Measurements from ENCODE around the gene KLHL3. TPM values are rescaled to one million over a fixed set of nuclear protein-coding genes. Genes with fewer than 3 reads are reported as not detected.
A peak's percentile ranks its signal among the peaks of the same experiment; 100 is the strongest.
"Not testable (repeated sequence)": the region's sequence is repeated elsewhere in the genome, so short reads cannot be mapped to it uniquely, and the experiment has no call there.

KLHL3 gene
- total and polyA plus RNA-seq, 12 donors, result 12.4 to 37.4 (median 23.7) TPM

DNA sequence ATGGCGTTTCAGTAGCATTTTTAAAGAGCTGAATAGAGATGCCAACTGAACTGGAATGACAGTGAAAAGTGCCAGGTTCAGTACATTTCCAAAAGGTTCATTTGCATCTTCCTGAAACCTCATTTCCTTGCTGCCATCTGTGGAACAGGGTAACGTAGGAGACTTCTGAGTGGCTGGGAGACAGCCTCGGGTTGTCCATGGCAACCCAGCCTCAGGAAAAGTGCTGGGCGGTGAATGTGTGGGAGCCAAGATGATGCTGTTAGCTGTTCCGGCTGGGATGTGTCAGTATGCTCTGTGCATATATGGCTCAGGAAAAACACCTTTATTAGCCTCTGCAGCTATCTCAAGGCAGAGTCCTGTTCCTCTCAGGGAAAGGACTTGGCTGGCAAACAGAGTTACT, 87.5 kb downstream of the KLHL3 start:
- intact Hi-C loops (cut with DNase I), result loop anchor here in 1 of 10 donors (10.0 kb wide), 1 partner anchor 496 kb away; no protein-coding TSS in a partner anchor
- ATAC-seq (peak in 4 of 8 donors; percentile 15 to 42 (median 34)), DNase-seq (no peak)
- Histone ChIP-seq H3K36me3 (peaks cover 0 to 38% (median 7%) of the 10 kb centered on the region in 9 donors), H3K27ac (peak overlapping the region in 4 of 10 donors; percentile 37 to 60 (median 50)), H3K4me1 (peaks cover 0 to 46% (median 11%) of the 10 kb centered on the region in 9 donors), H3K27me3 (no peaks in the 10 kb centered on the region), H3K9me3 (peaks cover 0 to 15% (median 0%) of the 10 kb centered on the region in 11 donors), H3K4me3 (no peak overlapping the region)
- WGBS, 2 donors, result 74 to 81% methylated on average over 5 of the region's 5 CpGs
- TF ChIP-seq, protein P1, sequence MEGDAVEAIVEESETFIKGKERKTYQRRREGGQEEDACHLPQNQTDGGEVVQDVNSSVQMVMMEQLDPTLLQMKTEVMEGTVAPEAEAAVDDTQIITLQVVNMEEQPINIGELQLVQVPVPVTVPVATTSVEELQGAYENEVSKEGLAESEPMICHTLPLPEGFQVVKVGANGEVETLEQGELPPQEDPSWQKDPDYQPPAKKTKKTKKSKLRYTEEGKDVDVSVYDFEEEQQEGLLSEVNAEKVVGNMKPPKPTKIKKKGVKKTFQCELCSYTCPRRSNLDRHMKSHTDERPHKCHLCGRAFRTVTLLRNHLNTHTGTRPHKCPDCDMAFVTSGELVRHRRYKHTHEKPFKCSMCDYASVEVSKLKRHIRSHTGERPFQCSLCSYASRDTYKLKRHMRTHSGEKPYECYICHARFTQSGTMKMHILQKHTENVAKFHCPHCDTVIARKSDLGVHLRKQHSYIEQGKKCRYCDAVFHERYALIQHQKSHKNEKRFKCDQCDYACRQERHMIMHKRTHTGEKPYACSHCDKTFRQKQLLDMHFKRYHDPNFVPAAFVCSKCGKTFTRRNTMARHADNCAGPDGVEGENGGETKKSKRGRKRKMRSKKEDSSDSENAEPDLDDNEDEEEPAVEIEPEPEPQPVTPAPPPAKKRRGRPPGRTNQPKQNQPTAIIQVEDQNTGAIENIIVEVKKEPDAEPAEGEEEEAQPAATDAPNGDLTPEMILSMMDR (IDR thresholded peaks at IDR 0.05), result no peak

DNA sequence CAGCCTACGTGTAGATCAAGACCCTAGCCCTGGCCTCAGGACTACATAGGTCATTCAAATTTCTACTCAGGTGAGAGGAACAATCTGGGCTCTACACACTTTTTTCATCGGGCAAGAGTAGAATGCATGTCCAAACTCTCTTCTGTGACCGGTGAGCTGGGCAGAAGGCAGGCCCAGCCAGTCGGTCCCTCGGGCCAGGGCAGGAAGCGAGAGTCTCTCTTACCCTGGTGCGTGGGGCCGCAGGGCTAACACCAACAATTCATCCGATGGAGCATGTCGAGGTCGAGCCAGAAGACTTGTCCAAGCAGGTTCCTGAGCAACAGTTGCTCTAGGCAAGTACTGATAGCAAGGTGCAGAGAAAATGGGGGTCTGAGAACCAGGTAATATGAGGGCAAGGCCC, 88.5 kb downstream of the KLHL3 start:
- H3K36me3 ChIP-seq, result peaks cover 0 to 38% (median 7%) of the 10 kb centered on the region in 9 donors
- no peak overlapping the region for H3K27ac ChIP-seq
- no peak overlapping the region for H3K4me3 ChIP-seq
- intact Hi-C loops (cut with DNase I), result loop anchor here in 1 of 10 donors (10.0 kb wide), 1 partner anchor 497 kb away; no protein-coding TSS in a partner anchor
- 93 to 96% methylated on average over 11 of the region's 11 CpGs for WGBS, 2 donors
- no peaks in the 10 kb centered on the region for H3K27me3 ChIP-seq
- peak in 1 of 8 donors; percentile 32 for ATAC-seq
- TF ChIP-seq, protein P1 (IDR thresholded peaks at IDR 0.05), result no peak
- H3K4me1 ChIP-seq, result peaks cover 0 to 46% (median 11%) of the 10 kb centered on the region in 9 donors
- no peak for DNase-seq
- H3K9me3 ChIP-seq, result peaks cover 0 to 15% (median 0%) of the 10 kb centered on the region in 11 donors

DNA sequence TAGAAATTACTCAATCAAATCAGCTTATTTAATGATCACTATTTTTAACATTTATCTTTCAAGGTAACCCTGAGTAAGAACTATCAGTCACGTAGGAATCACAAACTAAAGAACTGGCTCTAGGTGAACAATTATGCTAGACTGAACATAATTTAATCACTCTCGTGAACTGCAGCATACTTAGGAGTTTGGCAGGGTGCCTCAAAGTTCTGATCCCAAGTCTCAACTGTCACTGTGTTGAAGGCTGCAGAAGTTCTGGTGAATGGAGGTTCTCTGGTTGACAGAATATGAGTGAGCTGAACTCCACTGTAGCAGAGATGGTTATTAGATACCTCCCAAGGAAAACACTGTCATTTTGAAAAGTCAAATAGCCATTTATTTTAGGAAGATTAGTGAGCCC, 89.1 kb downstream of the KLHL3 start:
- H3K9me3 ChIP-seq, result peaks cover 0 to 15% (median 0%) of the 10 kb centered on the region in 11 donors
- intact Hi-C loops (cut with DNase I), result loop anchor here in 1 of 10 donors (10.0 kb wide), 1 partner anchor 498 kb away; no protein-coding TSS in a partner anchor
- H3K4me1 ChIP-seq, result peaks cover 0 to 46% (median 11%) of the 10 kb centered on the region in 9 donors
- DNase-seq (no peak), ATAC-seq (no peak)
- H3K36me3 ChIP-seq, result peaks cover 0 to 38% (median 7%) of the 10 kb centered on the region in 9 donors
- H3K4me3 ChIP-seq, result no peak overlapping the region
- WGBS, 2 donors, result 47 to 62% methylated on average over 2 of the region's 2 CpGs
- TF ChIP-seq, protein P1 (IDR thresholded peaks at IDR 0.05), result no peak
- no peaks in the 10 kb centered on the region for H3K27me3 ChIP-seq
- no peak overlapping the region for H3K27ac ChIP-seq

DNA sequence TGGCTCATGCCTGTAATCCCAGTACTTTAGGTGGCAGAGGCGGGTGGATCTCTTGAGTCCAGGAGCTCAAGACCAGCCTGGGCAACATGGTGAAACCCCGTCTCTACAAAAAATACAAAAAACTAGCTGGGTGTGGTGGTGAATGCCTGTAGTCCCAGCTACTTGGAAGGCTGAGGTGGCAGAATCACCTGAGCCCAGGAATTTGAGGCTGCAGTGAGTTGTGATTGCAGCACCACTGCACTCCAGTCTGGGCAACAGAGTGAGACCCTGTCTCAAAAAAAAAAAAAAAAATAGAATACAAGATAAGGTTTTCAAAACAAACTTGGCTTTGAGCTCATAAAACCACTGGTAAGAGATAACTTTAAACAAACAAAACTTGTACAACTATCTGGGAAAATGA, 92.8 kb downstream of the KLHL3 start:
- peaks cover 0 to 15% (median 0%) of the 10 kb centered on the region in 11 donors for H3K9me3 ChIP-seq
- intact Hi-C loops (cut with DNase I), result loop anchor here in 1 of 10 donors (10.0 kb wide), 1 partner anchor 502 kb away; no protein-coding TSS in a partner anchor
- not testable (repeated sequence) for H3K27ac ChIP-seq, H3K4me3 ChIP-seq, DNase-seq, H3K27me3 ChIP-seq, ATAC-seq
- peaks cover 0 to 21% (median 0%) of the 10 kb centered on the region in 9 donors for H3K4me1 ChIP-seq
- WGBS, 2 donors, result 97 to 100% methylated on average over 2 of the region's 2 CpGs
- H3K36me3 ChIP-seq, result peaks cover 0 to 34% (median 4%) of the 10 kb centered on the region in 9 donors

DNA sequence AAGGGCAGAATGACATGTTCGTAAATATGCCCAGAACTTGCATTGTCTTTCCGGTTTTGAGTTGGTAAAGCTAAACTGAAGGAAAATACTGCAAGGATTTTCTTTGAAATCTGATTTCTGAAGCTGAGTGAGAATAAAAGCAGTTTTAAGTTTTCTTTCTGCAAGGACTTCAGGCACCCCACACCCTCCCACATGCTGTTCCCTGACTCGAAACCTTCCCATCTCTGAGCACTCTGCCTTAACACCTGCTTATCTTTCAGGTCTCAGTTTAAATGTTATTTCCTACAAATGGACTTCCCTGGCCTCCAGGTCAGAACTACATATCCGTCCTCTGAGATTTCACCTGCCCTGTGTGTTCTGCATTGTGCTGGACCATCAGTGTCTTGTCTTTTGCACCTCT, 93.8 kb downstream of the KLHL3 start:
- peaks cover 0 to 37% (median 9%) of the 10 kb centered on the region in 9 donors for H3K36me3 ChIP-seq
- no peaks in the 10 kb centered on the region for H3K27me3 ChIP-seq
- TF ChIP-seq, protein P1 (IDR thresholded peaks at IDR 0.05), result no peak
- WGBS, 2 donors, result 86 to 87% methylated on average over 4 of the region's 4 CpGs
- intact Hi-C loops (cut with DNase I), result loop anchor here in 1 of 10 donors (10.0 kb wide), 1 partner anchor 503 kb away; no protein-coding TSS in a partner anchor
- no peak overlapping the region for H3K4me3 ChIP-seq
- DNase-seq (no peak), ATAC-seq (no peak)
- peaks cover 0 to 19% (median 0%) of the 10 kb centered on the region in 11 donors for H3K9me3 ChIP-seq
- H3K27ac ChIP-seq, result no peak overlapping the region
- H3K4me1 ChIP-seq, result peaks cover 0 to 12% (median 0%) of the 10 kb centered on the region in 9 donors

Measured in heart right ventricle (tissue), 16 donors.